Measurements from ENCODE around the gene HOXD4.

HOXD4 gene

DNA sequence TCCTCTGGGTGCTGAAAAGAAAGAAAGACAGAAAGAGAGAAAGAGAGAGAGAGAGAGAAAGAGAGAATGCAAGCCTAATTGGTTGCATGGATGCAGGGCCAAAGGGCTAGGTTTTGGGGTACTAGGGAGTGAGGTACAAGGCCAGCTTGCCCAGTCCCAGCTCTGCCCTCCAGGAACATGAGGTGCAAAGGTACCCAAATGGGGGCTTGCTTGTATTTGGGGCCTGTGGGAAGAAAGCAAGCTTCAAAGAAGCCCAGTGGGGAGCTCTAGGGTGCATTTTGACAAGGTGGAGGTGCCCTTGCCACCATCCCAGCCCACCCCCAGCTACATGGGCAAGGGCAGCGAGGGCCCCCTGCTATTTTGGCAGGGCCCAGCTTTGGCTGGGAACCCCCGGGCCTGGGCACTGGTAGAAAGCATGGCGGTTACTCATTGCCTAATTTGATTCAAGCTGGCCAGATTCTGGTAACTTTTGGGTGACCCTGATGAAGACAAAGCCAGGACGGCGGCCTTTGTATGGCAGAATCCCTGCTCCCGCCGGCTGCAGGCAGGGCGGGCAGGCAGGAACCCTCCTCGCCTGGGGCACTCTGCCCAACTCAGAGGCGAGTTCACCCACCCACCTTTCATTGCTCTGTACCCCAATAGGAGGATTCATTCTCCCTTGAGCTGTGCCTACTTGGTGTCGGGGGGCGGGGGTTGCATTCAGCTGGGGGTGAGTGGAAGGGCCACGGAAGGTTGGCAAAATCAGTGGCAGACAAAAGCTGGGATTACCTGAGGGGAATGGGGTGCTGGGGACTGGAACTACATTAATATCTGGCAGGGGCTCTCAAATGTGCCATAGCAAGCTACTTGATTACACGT, 537 bp upstream of the HOXD4 start:
- ATAC-seq = no peak
- TF ChIP-seq ISL1 (CRISPR knock-in tag; IDR thresholded peaks at IDR 0.05) = no peak
- TF ChIP-seq ESRRG (CRISPR knock-in tag; IDR thresholded peaks at IDR 0.05) = no peak
- no peak for TF ChIP-seq SNAI2 (CRISPR knock-in tag; IDR thresholded peaks at IDR 0.05)

DNA sequence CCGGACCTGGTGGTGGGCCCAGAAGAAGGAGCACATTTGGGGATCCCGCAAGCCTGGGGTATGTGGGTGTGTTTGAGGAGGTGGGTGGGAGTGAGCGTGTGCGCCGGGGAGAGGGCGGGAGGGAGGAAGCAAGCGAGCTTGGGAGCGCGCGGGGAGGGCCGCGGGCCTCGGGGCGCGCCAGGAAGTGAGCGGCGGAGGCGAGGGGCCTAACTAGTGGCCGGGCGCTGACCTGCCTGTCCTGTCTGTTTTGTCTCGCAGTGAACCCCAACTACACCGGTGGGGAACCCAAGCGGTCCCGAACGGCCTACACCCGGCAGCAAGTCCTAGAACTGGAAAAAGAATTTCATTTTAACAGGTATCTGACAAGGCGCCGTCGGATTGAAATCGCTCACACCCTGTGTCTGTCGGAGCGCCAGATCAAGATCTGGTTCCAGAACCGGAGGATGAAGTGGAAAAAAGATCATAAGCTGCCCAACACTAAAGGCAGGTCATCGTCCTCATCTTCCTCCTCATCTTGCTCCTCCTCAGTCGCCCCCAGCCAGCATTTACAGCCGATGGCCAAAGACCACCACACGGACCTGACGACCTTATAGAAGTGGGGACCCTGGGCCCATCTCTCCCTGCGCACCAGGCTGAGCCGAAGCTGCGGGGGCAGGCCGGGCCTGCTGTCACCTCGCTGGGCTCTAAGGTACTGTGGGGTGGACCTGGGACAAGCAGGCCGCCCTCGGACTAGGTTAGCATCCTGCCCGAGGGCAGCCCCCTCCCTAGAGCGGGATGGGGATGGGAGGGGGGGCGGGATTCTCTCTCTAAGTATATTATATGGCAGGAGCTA, 1.2 kb downstream of the HOXD4 start:
- no peak for TF ChIP-seq ISL1 (CRISPR knock-in tag; IDR thresholded peaks at IDR 0.05)
- TF ChIP-seq, protein P1, sequence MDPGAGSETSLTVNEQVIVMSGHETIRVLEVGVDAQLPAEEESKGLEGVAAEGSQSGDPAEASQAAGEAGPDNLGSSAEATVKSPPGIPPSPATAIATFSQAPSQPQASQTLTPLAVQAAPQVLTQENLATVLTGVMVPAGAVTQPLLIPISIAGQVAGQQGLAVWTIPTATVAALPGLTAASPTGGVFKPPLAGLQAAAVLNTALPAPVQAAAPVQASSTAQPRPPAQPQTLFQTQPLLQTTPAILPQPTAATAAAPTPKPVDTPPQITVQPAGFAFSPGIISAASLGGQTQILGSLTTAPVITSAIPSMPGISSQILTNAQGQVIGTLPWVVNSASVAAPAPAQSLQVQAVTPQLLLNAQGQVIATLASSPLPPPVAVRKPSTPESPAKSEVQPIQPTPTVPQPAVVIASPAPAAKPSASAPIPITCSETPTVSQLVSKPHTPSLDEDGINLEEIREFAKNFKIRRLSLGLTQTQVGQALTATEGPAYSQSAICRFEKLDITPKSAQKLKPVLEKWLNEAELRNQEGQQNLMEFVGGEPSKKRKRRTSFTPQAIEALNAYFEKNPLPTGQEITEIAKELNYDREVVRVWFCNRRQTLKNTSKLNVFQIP (CRISPR knock-in tag; IDR thresholded peaks at IDR 0.05; ENCODE audit: borderline replicate concordance, low read depth) = no peak
- no peak for TF ChIP-seq TOX (CRISPR knock-in tag; IDR thresholded peaks at IDR 0.05; ENCODE audit: borderline replicate concordance)
- TF ChIP-seq TCF4 (CRISPR knock-in tag; IDR thresholded peaks at IDR 0.05; ENCODE audit: borderline replicate concordance) = no peak
- TF ChIP-seq ZNF70 (CRISPR knock-in tag; IDR thresholded peaks at IDR 0.05) = no peak
- TF ChIP-seq CSDC2 (CRISPR knock-in tag; IDR thresholded peaks at IDR 0.05) = no peak
- TF ChIP-seq ARNTL (CRISPR knock-in tag; IDR thresholded peaks at IDR 0.05; ENCODE audit: borderline replicate concordance, low read depth) = no peak
- no peak for TF ChIP-seq PPARA (CRISPR knock-in tag; IDR thresholded peaks at IDR 0.05; ENCODE audit: borderline replicate concordance)
- TF ChIP-seq GLIS3 (CRISPR knock-in tag; IDR thresholded peaks at IDR 0.05) = no peak
- TF ChIP-seq, protein P2, sequence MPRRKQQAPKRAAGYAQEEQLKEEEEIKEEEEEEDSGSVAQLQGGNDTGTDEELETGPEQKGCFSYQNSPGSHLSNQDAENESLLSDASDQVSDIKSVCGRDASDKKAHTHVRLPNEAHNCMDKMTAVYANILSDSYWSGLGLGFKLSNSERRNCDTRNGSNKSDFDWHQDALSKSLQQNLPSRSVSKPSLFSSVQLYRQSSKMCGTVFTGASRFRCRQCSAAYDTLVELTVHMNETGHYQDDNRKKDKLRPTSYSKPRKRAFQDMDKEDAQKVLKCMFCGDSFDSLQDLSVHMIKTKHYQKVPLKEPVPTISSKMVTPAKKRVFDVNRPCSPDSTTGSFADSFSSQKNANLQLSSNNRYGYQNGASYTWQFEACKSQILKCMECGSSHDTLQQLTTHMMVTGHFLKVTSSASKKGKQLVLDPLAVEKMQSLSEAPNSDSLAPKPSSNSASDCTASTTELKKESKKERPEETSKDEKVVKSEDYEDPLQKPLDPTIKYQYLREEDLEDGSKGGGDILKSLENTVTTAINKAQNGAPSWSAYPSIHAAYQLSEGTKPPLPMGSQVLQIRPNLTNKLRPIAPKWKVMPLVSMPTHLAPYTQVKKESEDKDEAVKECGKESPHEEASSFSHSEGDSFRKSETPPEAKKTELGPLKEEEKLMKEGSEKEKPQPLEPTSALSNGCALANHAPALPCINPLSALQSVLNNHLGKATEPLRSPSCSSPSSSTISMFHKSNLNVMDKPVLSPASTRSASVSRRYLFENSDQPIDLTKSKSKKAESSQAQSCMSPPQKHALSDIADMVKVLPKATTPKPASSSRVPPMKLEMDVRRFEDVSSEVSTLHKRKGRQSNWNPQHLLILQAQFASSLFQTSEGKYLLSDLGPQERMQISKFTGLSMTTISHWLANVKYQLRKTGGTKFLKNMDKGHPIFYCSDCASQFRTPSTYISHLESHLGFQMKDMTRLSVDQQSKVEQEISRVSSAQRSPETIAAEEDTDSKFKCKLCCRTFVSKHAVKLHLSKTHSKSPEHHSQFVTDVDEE (CRISPR knock-in tag; IDR thresholded peaks at IDR 0.05) = no peak
- TF ChIP-seq ZC3H10 (CRISPR knock-in tag; IDR thresholded peaks at IDR 0.05) = no peak
- no peak for ATAC-seq

DNA sequence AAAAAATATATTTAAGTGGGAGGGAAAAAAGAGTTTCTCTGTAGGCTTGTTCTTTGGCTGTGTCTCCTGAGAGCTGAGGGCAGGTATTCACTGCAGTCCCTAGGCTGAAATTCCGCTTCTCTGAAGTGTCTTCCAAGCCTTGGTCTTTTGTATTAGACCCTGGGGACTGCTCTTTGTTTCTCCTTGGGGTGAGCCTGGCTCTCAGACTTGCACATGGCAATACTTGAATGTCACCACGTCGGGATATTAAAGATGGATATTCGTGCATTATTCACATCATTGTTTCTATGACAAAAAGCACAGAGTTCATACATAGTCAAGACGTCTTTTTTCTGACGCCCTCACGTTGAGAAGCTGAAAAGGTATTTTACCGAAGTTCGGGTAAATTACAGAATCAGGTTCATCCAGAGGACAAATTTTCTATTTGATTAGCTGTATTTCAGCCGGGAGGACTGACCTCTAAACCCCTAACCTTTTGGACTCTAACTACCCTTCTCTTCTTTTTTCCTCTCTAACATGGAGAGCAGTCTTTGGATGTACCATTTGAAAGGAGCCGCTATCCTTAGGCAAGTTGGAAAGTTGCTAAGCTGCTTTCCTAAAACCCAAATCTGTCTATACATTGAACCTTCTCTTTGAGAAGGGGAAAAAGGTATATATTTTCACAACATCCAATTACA, 3.4 kb downstream of the HOXD4 start:
- no peak for ATAC-seq
- TF ChIP-seq ZNF565 (CRISPR knock-in tag; conservative IDR thresholded peaks at IDR 0.05; ENCODE audit: low read depth) = no peak
- no peak for TF ChIP-seq BACH2 (CRISPR knock-in tag; IDR thresholded peaks at IDR 0.05; ENCODE audit: borderline replicate concordance)
- TF ChIP-seq, protein P2 (CRISPR knock-in tag; IDR thresholded peaks at IDR 0.05) = no peak
- TF ChIP-seq, protein P3, sequence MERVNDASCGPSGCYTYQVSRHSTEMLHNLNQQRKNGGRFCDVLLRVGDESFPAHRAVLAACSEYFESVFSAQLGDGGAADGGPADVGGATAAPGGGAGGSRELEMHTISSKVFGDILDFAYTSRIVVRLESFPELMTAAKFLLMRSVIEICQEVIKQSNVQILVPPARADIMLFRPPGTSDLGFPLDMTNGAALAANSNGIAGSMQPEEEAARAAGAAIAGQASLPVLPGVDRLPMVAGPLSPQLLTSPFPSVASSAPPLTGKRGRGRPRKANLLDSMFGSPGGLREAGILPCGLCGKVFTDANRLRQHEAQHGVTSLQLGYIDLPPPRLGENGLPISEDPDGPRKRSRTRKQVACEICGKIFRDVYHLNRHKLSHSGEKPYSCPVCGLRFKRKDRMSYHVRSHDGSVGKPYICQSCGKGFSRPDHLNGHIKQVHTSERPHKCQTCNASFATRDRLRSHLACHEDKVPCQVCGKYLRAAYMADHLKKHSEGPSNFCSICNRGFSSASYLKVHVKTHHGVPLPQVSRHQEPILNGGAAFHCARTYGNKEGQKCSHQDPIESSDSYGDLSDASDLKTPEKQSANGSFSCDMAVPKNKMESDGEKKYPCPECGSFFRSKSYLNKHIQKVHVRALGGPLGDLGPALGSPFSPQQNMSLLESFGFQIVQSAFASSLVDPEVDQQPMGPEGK (CRISPR knock-in tag; IDR thresholded peaks at IDR 0.05; ENCODE audit: borderline replicate concordance) = no peak
- TF ChIP-seq, protein P4, sequence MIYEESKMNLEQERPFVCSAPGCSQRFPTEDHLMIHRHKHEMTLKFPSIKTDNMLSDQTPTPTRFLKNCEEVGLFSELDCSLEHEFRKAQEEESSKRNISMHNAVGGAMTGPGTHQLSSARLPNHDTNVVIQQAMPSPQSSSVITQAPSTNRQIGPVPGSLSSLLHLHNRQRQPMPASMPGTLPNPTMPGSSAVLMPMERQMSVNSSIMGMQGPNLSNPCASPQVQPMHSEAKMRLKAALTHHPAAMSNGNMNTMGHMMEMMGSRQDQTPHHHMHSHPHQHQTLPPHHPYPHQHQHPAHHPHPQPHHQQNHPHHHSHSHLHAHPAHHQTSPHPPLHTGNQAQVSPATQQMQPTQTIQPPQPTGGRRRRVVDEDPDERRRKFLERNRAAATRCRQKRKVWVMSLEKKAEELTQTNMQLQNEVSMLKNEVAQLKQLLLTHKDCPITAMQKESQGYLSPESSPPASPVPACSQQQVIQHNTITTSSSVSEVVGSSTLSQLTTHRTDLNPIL (CRISPR knock-in tag; IDR thresholded peaks at IDR 0.05; ENCODE audit: low read depth) = no peak
- no peak for TF ChIP-seq OSR1 (CRISPR knock-in tag; IDR thresholded peaks at IDR 0.05)
- TF ChIP-seq ZFP3 (CRISPR knock-in tag; IDR thresholded peaks at IDR 0.05) = no peak
- TF ChIP-seq GLIS3 (CRISPR knock-in tag; IDR thresholded peaks at IDR 0.05) = no peak
- no peak for TF ChIP-seq CSDC2 (CRISPR knock-in tag; IDR thresholded peaks at IDR 0.05)

Measured in SK-N-SH treated with all-trans-retinoic acid at 6 μM for 48 hours (cell line).